NOMO-1 (cell line): ENCODE measurements around the gene TMOD3.

Source experiments
- DNase-seq, 2 experiments: peaks; one replicate each; lab custom pipeline; 2025; ENCODE audit not compliant: unreplicated experiment in 2 of 2; lab: John Stamatoyannopoulos, UW

The TMOD3 gene

DNA sequence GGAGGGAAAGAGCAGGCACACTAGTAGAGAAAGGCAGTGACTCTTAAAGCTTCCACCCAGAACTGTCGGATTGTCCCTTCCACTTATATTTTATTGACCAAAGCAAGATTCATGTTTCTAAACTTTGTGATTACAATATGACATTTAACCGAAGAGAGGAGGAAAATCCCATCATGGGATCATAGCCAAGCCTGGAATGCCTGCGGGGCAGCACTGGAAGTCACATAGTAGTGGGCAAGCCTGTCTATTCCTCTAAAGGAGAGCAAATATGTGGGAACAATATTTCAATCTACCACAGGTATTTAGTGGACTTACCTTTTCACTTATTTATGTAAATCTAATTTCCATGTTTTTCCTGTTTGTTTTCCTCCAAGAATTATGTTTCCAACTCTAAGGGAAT, 3.8 kb upstream of the TMOD3 start:
- DNase-seq: no peak

DNA sequence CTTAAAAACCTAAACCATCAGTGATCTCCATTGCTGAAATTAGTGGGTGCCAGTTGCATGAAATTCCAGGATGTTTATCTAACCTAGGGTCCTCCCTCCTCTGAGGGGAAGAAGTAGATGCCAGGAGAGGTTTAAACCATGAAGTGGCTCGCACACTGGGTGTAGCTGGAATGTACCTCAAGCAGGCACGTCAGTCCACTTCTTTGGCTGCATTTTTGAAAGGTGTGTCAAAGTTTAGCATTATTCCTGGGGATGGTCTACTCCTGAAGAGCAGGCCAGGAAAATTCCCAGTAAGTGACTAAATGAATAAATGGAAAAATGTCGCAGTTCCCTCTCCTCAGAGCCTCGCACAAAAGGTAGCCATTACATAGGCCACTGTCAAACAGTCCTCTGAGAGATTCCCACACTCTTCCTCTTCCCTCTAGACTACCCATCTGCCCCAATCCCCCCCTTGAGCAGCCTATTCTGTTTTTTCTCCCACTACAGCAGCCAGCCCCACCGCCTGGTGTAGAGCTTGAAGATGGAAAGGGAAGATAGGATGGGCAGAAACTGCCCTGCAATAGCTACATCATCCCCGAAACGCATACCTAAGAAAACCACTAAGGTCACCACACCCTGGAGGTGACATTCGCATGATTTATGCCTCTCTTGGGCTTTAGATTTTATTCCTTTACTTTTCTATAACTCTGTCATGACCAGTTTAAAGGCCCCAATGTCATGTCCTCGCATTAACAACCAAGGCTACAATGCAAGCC, 655 bp upstream of the TMOD3 start:
- DNase-seq: no peak

- peak in 1 of 2 experiments; percentile 30 for DNase-seq
These were observed 888 bp downstream of the TMOD3 start for GRCh38 chr15:51830276-51830806.

GRCh38 chr15:51833772-51834171, 4.3 kb downstream of the TMOD3 start:
- no peak for DNase-seq

DNA sequence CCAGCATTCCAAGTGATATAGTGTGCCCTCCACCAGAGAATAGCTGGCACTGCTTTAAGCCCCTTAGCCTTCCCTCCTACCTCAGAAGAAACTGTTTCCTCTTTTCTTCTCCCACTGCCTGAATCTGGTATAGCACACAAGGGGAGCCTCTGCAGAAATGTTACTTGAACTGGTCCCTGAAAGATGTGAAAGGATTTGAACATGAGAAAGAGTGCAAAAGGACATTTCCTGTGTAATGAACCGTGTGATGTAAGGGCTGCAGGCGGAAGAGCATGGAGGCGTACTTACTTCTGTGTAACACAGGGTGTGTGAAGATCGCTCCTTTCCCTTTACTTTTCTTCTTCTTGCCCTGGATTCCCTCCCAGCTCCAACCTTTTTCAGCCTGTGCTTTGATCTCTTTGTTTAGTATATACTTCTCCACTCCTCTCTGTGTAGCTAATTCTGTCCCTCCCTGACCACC, 8.4 kb downstream of the TMOD3 start:
- DNase-seq: peak in 1 of 2 experiments; percentile 32

- no peak for DNase-seq
These were observed 8.8 kb downstream of the TMOD3 start for GRCh38 chr15:51838270-51838669.

GRCh38 chr15:51840692-51841091, 11.2 kb downstream of the TMOD3 start:
- peak in 1 of 2 experiments; percentile 14 for DNase-seq

DNA sequence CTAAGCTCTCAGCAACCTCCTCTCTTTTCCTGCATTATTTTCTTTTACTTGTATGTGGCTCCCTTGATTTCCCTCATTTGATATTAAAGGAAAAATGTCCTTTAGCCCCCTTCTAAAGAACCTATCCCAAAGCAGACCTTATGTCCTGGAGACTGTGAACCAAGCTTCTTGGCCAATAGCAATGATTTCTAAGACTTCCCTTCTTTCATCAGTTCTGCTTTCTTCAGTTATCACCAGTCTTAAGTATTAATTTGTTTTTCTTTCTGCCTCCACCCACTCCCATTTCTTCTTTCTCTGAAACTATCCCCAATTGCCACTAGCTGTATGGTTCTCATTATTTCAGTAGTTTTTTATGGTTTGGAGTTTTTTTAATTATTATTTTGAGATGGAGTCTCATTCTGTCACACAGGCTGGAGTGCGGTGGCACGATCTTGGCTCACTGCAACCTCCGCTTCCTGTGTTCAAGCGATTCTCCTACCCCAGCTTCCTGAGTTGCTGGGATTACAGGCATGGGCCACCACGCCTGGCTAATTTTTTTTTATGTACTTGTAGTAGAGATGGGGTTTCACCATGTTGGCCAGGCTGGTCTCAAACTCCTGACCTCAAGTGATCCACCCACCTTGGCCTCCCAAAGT, 12.1 kb downstream of the TMOD3 start:
- DNase-seq: peak in 1 of 2 experiments; percentile 35

- DNase-seq: no peak
These were observed 12.8 kb downstream of the TMOD3 start for GRCh38 chr15:51842265-51842664.

GRCh38 chr15:51842852-51843737, 13.6 kb downstream of the TMOD3 start:
- peak in 1 of 2 experiments; percentile 51 for DNase-seq

DNA sequence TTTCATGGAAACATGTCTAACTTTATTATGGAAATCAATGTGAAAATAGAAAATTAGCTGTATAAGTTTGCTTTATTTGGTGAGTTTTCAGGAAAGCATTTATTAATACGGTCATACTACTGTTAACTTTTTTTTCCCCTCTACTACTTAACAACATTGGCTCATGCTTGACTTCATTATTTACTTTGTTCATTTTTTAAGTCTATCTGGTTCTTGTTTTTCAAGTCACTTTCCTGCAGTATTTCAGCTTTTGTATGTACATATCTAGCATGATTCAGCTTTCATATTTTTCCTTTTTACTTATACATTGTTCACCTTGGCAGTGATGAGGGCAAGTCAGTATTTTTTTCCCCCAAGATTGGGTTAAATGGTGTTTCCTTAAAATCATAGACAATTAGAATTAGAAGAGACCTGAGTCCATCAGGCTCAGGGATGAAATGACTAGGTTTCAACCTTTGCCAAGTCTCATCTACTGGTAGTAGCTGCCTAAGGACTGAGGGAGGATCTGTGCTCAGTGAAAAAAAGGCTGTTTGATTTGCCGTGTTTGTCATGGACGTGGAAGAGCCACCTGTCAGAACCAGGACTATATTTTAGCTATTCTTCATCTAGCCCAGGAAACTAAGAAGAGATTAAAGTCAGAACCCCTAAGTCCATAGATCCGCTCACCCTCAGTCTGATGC, 15.4 kb downstream of the TMOD3 start:
- DNase-seq: no peak

DNA sequence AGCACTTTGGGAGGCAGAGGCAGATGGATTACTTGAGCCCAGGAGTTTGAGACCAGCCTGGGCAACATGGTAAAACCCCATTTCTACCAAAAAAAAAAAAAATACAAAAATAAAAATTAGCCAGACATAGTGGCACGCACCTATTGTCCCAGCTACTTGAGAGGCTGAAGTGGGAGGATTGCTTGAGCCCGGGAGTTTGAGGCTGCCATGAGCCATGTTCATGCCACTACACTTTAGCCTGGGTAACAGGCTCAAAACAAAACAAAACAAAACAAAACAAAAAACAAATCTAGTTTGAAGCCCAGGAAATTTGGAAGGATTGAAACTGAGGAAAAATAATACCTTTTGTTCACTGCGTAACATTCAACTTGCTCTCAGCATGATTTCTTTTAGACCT, 16.6 kb downstream of the TMOD3 start:
- no peak for DNase-seq

DNA sequence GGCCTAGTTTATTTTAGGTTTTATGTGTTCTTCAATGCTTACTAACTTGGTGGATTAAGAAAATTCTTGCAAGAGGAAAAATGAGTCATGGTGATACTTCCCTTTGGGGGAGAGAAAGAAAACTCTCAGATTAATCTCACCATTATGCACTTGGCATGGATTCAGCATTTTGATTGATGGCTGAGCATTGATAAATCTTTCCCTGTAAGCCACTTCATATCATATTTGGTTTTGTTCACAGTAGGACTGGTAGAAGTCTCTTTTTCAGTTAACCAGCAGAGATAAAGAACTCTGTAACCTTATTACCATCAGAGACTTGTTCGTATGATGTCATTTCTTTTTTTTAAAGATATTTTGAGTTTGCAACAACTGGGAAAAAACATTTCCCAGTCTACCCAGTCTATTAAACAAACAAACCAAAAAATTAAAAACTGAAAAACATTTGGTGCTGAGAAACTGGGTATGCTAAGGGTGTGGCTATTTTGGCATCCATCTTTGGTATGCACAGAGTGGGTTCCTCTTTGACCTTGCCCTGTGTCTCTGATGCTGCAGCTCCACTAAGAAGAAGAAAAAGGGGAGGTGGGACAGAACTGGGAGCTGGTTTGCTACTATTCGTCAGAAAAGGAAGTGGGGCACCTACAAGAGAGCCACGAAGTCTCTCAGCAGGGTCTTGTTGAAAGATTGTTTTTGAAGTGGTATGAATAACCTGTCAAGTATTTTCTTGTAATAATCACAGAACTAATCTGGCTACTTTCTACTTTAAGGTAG, 17.2 kb downstream of the TMOD3 start:
- DNase-seq: peak; percentile 19 to 84

GRCh38 chr15:51848811-51849210, 19.4 kb downstream of the TMOD3 start:
- DNase-seq: no peak

DNA sequence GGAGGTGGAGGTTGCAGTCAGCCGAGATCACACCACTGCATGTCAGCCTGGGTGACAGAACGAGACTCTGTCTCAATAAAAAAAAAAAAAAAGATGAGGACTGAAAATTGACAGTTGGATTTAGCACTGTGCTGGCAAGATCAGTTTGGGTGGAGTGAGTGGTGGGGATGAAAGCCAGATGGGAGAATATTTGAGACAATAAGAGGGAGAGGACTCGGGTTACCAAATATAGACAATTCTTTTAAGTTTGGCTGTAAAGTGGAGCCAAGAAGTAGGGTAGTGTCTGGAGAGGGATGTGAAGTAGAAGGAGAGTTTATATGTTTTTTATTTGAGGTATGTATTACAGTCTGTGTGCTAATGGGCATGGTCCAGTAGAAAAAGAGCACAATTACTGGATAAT, 20.4 kb downstream of the TMOD3 start:
- no peak for DNase-seq

DNA sequence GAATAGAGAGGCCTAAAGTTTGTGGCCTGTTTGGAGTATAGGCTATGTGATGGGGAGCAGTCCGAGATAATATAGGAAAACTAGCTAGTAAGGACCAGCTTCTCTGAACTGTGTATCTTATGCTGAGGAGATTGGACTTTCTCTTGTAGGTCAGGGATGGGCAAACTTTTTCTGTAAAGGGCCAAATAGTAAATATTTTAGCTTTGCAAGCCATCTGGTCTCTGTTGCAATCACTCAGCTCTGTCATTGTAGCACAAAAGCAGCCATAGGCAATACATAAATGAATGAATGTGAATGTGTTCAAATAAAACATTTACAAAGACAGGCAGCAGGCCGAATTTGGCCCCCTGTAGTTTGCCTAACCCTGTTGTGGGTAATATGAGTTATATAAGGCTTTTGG, 24.5 kb downstream of the TMOD3 start:
- DNase-seq: no peak

GRCh38 chr15:51855612-51856011, 26.2 kb downstream of the TMOD3 start:
- DNase-seq: no peak

- DNase-seq: no peak
These were observed 27.4 kb downstream of the TMOD3 start for GRCh38 chr15:51856714-51857380.
